ENCODE results near the gene PPFIA3. TPM values are rescaled to one million over a fixed set of nuclear protein-coding genes. Genes with fewer than 3 reads are reported as not detected.

The PPFIA3 gene
- total and polyA plus RNA-seq, 2 of the 8 experiments (the other 6 are each of a cell fraction or from before 2014, with no cell fraction given): 15.9 to 25.3 TPM

GRCh38 chr19:49145573-49146407 is 26.4 kb downstream of the PPFIA3 start (continued):
- TF ChIP-seq GABPA (IDR thresholded peaks at IDR 0.05; ENCODE audit: borderline replicate concordance, insufficient read depth, low read length) (no peak), BACH1 (IDR thresholded peaks at IDR 0.05; ENCODE audit: low read length) (no peak; the same call in 1 of the 2 replicates), KDM1A (IDR thresholded peaks at IDR 0.05; ENCODE audit: borderline replicate concordance, low read length) (peak; percentile 13; the same call in 1 of the 2 replicates), MAFK (IDR thresholded peaks at IDR 0.05; ENCODE audit: low read depth, low read length) (no peak), CTBP2 (IDR thresholded peaks at IDR 0.05; ENCODE audit: borderline replicate concordance, insufficient read depth, insufficient read length, low read length) (peak; percentile 44), CBX5 (IDR thresholded peaks at IDR 0.05; ENCODE audit: low read depth, low read length) (no peak), ASH2L (IDR thresholded peaks at IDR 0.05; ENCODE audit: low read length) (peak; percentile 63), POLR2A (IDR thresholded peaks at IDR 0.05; ENCODE audit: control extremely low read depth in 1 of 2, low read depth in 2 of 2, low read length in 2 of 2) (no peak), BCL11A (IDR thresholded peaks at IDR 0.05; ENCODE audit: low read depth in 2 of 2, low read length in 2 of 2) (no peak), EZH2 (IDR thresholded peaks at IDR 0.05; ENCODE audit: low read depth, low read length, severe bottlenecking) (no peak), TBP (IDR thresholded peaks at IDR 0.05; ENCODE audit: low read depth, low read length) (no peak; the same call in 1 of the 2 replicates)

Data from H1 (cell line).